ENCODE results near the gene SLC12A9.
"Not testable (repeated sequence)": the region's sequence is repeated elsewhere in the genome, so short reads cannot be mapped to it uniquely, and the experiment has no call there.

Gene SLC12A9

GRCh38 chr7:100895701-100895955 lies 43.1 kb downstream of the SLC12A9 start, which contains the start of gene ACHE:
ACHE (minus strand) TSS chr7:100895888; CDS start chr7:100894232, 1,656 bp downstream.
- no peak for DNase-seq (ENCODE audit: low read depth, low spot score)

- peak; percentile 75 for DNase-seq (ENCODE audit: low read depth, low spot score)
Measured at GRCh38 chr7:100895956-100896731, 43.6 kb downstream of the SLC12A9 start.

- no peak for DNase-seq (ENCODE audit: low read depth, low spot score)
Measured at GRCh38 chr7:100896732-100897608, 44.5 kb downstream of the SLC12A9 start.

- no peak for DNase-seq (ENCODE audit: low read depth, low spot score)
Measured at GRCh38 chr7:100897772-100898454, 45.4 kb downstream of the SLC12A9 start.

GRCh38 chr7:100899432-100899831 lies 46.9 kb downstream of the SLC12A9 start:
- DNase-seq (ENCODE audit: low read depth, low spot score) = no peak

GRCh38 chr7:100900978-100901377 lies 48.5 kb downstream of the SLC12A9 start:
- DNase-seq (ENCODE audit: low read depth, low spot score) = no peak

- DNase-seq (ENCODE audit: low read depth, low spot score) = no peak
Measured at GRCh38 chr7:100901921-100902332, 49.4 kb downstream of the SLC12A9 start.

- no peak for DNase-seq (ENCODE audit: low read depth, low spot score)
Measured at GRCh38 chr7:100902638-100903037, 50.1 kb downstream of the SLC12A9 start.

- no peak for DNase-seq (ENCODE audit: low read depth, low spot score)
Measured at GRCh38 chr7:100908512-100908911, 56.0 kb downstream of the SLC12A9 start.

- not testable (repeated sequence) for DNase-seq (ENCODE audit: low read depth, low spot score)
Measured at GRCh38 chr7:100910443-100910842, 57.9 kb downstream of the SLC12A9 start.

- DNase-seq (ENCODE audit: low read depth, low spot score) = no peak
Measured at GRCh38 chr7:100911484-100911883, 59.0 kb downstream of the SLC12A9 start.

- DNase-seq (ENCODE audit: low read depth, low spot score) = no peak
Measured at GRCh38 chr7:100914208-100914878, 61.8 kb downstream of the SLC12A9 start.

- DNase-seq (ENCODE audit: low read depth, low spot score) = no peak
Measured at GRCh38 chr7:100914879-100915447, 62.5 kb downstream of the SLC12A9 start.
